HepG2 (cell line): ENCODE data around the gene BCAS1. TPM values are rescaled to one million over a fixed set of nuclear protein-coding genes. Genes with fewer than 3 reads are reported as not detected.

Source experiments
- CC2D1A ChIP-seq: sonication (generic); formaldehyde crosslinking; IDR thresholded peaks from 2 replicates; pipeline ENCODE4 v1.8.1; 2023; ENCODE audit warnings: mild to moderate bottlenecking, missing genetic modification reagents
- CREM ChIP-seq, 2 experiments: sonication (generic) in 1 of 2; formaldehyde crosslinking in 1 of 2; IDR thresholded peaks; 2 replicates each; pipeline versions ENCODE4 v1.4.0 to v1.6.1; 2016 to 2020; ENCODE audit warnings: antibody characterized with exemption in 1 of 2, mild to moderate bottlenecking in 1 of 2, missing genetic modification reagents in 1 of 2
- HIVEP1 ChIP-seq: sonication (generic); formaldehyde crosslinking; IDR thresholded peaks from 2 replicates; pipeline ENCODE4 v1.4.0; 2020; ENCODE audit warnings: mild to moderate bottlenecking, missing genetic modification reagents
- JDP2 ChIP-seq: sonication (generic); formaldehyde crosslinking; IDR thresholded peaks from 2 replicates; pipeline ENCODE4 v1.8.1; 2022; ENCODE audit warnings: missing genetic modification reagents, borderline replicate concordance
- JUN ChIP-seq: sonication (generic); formaldehyde crosslinking; IDR thresholded peaks from 2 replicates; pipeline ENCODE4 v1.4.0; 2020; ENCODE audit warnings: mild to moderate bottlenecking, missing genetic modification reagents
- MBNL3 ChIP-seq: fragments of 250-450 bp; sonication (Bioruptor Pico); conservative IDR thresholded peaks from 2 replicates; pipeline ENCODE4 v1.8.0; 2022; ENCODE audit warnings: mild to moderate bottlenecking, inconsistent platforms
- NFATC3 ChIP-seq: sonication (generic); formaldehyde crosslinking; IDR thresholded peaks from 2 replicates; pipeline ENCODE4 v1.5.1; 2020; ENCODE audit warnings: mild to moderate bottlenecking, missing genetic modification reagents
- NFYC ChIP-seq: IDR thresholded peaks from 2 replicates; pipeline ENCODE4 v1.6.1; 2016; ENCODE audit warnings: missing genetic modification reagents, missing compliant biosample characterization
- PITX1 ChIP-seq: sonication (generic); formaldehyde crosslinking; IDR thresholded peaks from 2 replicates; pipeline ENCODE4 v1.5.1; 2020; ENCODE audit warnings: mild to moderate bottlenecking, missing genetic modification reagents
- RCOR2 ChIP-seq: IDR thresholded peaks from 2 replicates; pipeline ENCODE4 v1.6.1; 2016; ENCODE audit warnings: missing biosample characterization, missing genetic modification reagents
- RELA ChIP-seq: sonication (generic); formaldehyde crosslinking; IDR thresholded peaks from 2 replicates; pipeline ENCODE4 v1.4.0; 2020; ENCODE audit warnings: missing genetic modification reagents
- SP2 ChIP-seq: sonication (generic); formaldehyde crosslinking; IDR thresholded peaks from 2 replicates; pipeline ENCODE4 v1.5.1; 2020; ENCODE audit warnings: mild to moderate bottlenecking, missing genetic modification reagents
- ZNF280B ChIP-seq: sonication (generic); formaldehyde crosslinking; IDR thresholded peaks from 2 replicates; pipeline ENCODE4 v1.5.0; 2020; ENCODE audit warnings: missing genetic modification reagents, mild to moderate bottlenecking, borderline replicate concordance
- ZNF3 ChIP-seq: IDR thresholded peaks from 2 replicates; pipeline ENCODE4 v1.7.0; 2017; ENCODE audit warnings: inconsistent platforms
- ZNF510 ChIP-seq: sonication (generic); formaldehyde crosslinking; IDR thresholded peaks from 2 replicates; pipeline ENCODE4 v1.4.0; 2020; ENCODE audit warnings: low read depth, mild to moderate bottlenecking, missing genetic modification reagents
- ZNF513 ChIP-seq: sonication (generic); formaldehyde crosslinking; conservative IDR thresholded peaks from 2 replicates; pipeline ENCODE4 v1.5.0; 2020; ENCODE audit warnings: missing genetic modification reagents
- ZNF556 ChIP-seq: sonication (generic); formaldehyde crosslinking; IDR thresholded peaks from 2 replicates; pipeline ENCODE4 v1.4.0; 2020; ENCODE audit warnings: mild to moderate bottlenecking, missing genetic modification reagents, borderline replicate concordance
- ZNF569 ChIP-seq: sonication (generic); formaldehyde crosslinking; IDR thresholded peaks from 2 replicates; pipeline ENCODE4 v1.5.0; 2020; ENCODE audit warnings: mild to moderate bottlenecking, missing genetic modification reagents, moderate library complexity, borderline replicate concordance
- ZNF574 ChIP-seq: sonication (generic); formaldehyde crosslinking; IDR thresholded peaks from 2 replicates; pipeline ENCODE4 v1.4.0; 2020; ENCODE audit warnings: missing genetic modification reagents
- ZNF616 ChIP-seq: sonication (generic); formaldehyde crosslinking; IDR thresholded peaks from 2 replicates; pipeline ENCODE4 v1.5.0; 2020; ENCODE audit warnings: low read depth, mild to moderate bottlenecking, missing genetic modification reagents
- ZSCAN25 ChIP-seq: sonication (generic); formaldehyde crosslinking; IDR thresholded peaks from 2 replicates; pipeline ENCODE4 v1.8.0; 2022; ENCODE audit warnings: mild to moderate bottlenecking, missing genetic modification reagents
- ZSCAN5A ChIP-seq: sonication (generic); formaldehyde crosslinking; IDR thresholded peaks from 2 replicates; pipeline ENCODE4 v1.8.0; 2022; ENCODE audit warnings: mild to moderate bottlenecking, missing genetic modification reagents, borderline replicate concordance
- polyA plus RNA-seq, 8 experiments: library from polyadenylated mRNA; depleted of rRNA in 3 of 8; stranded (reverse) in 7 of 8; unstranded in 1 of 8; fragments of >200 nt; fragmentation: Illumina TruSeq in 4 of 8; extraction: Trizol in 4 of 8; gene quantifications; 2 replicates each; pipeline versions ENCODE4 v1.2.1 to v1.2.3, GENCODE V29; 2011 to 2016; ENCODE audit warnings: low read depth in 4 of 8, missing spikeins in 1 of 8, mixed read lengths in 1 of 8; ENCODE audit not compliant: insufficient read depth in 1 of 8
- total RNA-seq, 5 experiments: library from RNA; depleted of rRNA; stranded (reverse); fragments of >200 nt; fragmentation: Illumina TruSeq; extraction: Trizol; gene quantifications; 2 replicates each; pipeline ENCODE4 v1.2.3, GENCODE V29; 2016; ENCODE audit warnings: low read depth in 1 of 5

The BCAS1 gene
- total and polyA plus RNA-seq, 2 of the 13 experiments (the other 11 are each of a cell fraction or from before 2014, with no cell fraction given) = 0.55 to 0.91 TPM

GRCh38 chr20:53926428-53927028 lies 143.9 kb downstream of the BCAS1 start (continued):
- no peak for TF ChIP-seq NFYC
- TF ChIP-seq ZNF280B (CRISPR knock-in tag) = no peak
- peak; percentile 72 for TF ChIP-seq JUN
- TF ChIP-seq ZNF3 = no peak; the same call in 1 of the 2 replicates
- TF ChIP-seq ZNF513 = no peak
- TF ChIP-seq ZNF616 = no peak
- TF ChIP-seq ZNF510 = peak; percentile 83; the same call in 1 of the 2 replicates
- TF ChIP-seq JDP2 (CRISPR knock-in tag) = no peak
- TF ChIP-seq ZNF556 = peak; percentile 71; the same call in 1 of the 2 replicates
- peak; percentile 85 for TF ChIP-seq RCOR2 (CRISPR knock-in tag)
- TF ChIP-seq CREM (IDR thresholded peaks at IDR 0.05) = peak; percentile 67
- no peak for TF ChIP-seq CREM (CRISPR knock-in tag; IDR thresholded peaks at IDR 0.05)
- TF ChIP-seq ZNF569 (CRISPR knock-in tag) = no peak
- no peak for TF ChIP-seq CC2D1A (CRISPR knock-in tag)
- TF ChIP-seq HIVEP1 (CRISPR knock-in tag) = no peak
- TF ChIP-seq ZSCAN5A (CRISPR knock-in tag) = no peak
- TF ChIP-seq MBNL3 (CRISPR knock-in tag) = no peak
- no peak; the same call in 1 of the 2 replicates for TF ChIP-seq ZNF574 (CRISPR knock-in tag)
- no peak for TF ChIP-seq PITX1 (CRISPR knock-in tag)
- no peak for TF ChIP-seq NFATC3
- TF ChIP-seq RELA (CRISPR knock-in tag) = no peak
- TF ChIP-seq ZSCAN25 (CRISPR knock-in tag) = peak; percentile 85
- no peak for TF ChIP-seq SP2 (CRISPR knock-in tag)
